HG02763 (cell line): ENCODE data around the gene ALPI.

Experiments used
- ATAC-seq: cut with Tn5 transposase; IDR thresholded peaks from one replicate; pipeline ENCODE4 v1.9.1; 2021; ENCODE audit warnings: mild to moderate bottlenecking, moderate library complexity; ENCODE audit not compliant: unreplicated experiment

The ALPI gene

GRCh38 chr2:232494542-232494941 lies 38.6 kb downstream of the ALPI start:
- no peak for ATAC-seq

- no peak for ATAC-seq
Observed at GRCh38 chr2:232495292-232495691, 39.3 kb downstream of the ALPI start.

GRCh38 chr2:232496501-232497270 lies 40.7 kb downstream of the ALPI start:
- no peak for ATAC-seq

GRCh38 chr2:232497348-232497747 lies 41.4 kb downstream of the ALPI start:
- ATAC-seq: no peak

GRCh38 chr2:232498452-232498851 lies 42.5 kb downstream of the ALPI start:
- no peak for ATAC-seq

GRCh38 chr2:232501331-232501771 lies 45.4 kb downstream of the ALPI start:
- no peak for ATAC-seq

- no peak for ATAC-seq
Observed at GRCh38 chr2:232501794-232502390, 45.9 kb downstream of the ALPI start.

GRCh38 chr2:232502511-232502910 lies 46.6 kb downstream of the ALPI start:
- no peak for ATAC-seq

- no peak for ATAC-seq
Observed at GRCh38 chr2:232502911-232503808, 47.2 kb downstream of the ALPI start.

- no peak for ATAC-seq
Observed at GRCh38 chr2:232503809-232504323, 47.9 kb downstream of the ALPI start.

GRCh38 chr2:232504438-232504837 lies 48.5 kb downstream of the ALPI start:
- no peak for ATAC-seq

- ATAC-seq: no peak
Observed at GRCh38 chr2:232505856-232506255, 49.9 kb downstream of the ALPI start.

- no peak for ATAC-seq
Observed at GRCh38 chr2:232506709-232507108, 50.8 kb downstream of the ALPI start.

- ATAC-seq: no peak
Observed at GRCh38 chr2:232508251-232508650, 52.3 kb downstream of the ALPI start.
